ENCODE results near the gene DBNDD2. TPM values are rescaled to one million over a fixed set of nuclear protein-coding genes. Genes with fewer than 3 reads are reported as not detected.

DBNDD2 gene
- total RNA-seq, 1 donor from 2014 or later: 3.7 TPM

GRCh38 chr20:45444050-45444449 lies 36.0 kb downstream of the DBNDD2 start:
- H3K9me3 ChIP-seq (ENCODE audit: control insufficient read depth in 3 of 3, low read length in 3 of 3): no peaks in the 10 kb centered on the region
- no peak overlapping the region for H3K4me3 ChIP-seq (ENCODE audit: low read length in 3 of 3)
- no peak overlapping the region for H3K9ac ChIP-seq (ENCODE audit: low read depth in 1 of 3, low read length in 3 of 3)
- no peaks in the 10 kb centered on the region for H3K36me3 ChIP-seq (ENCODE audit: control insufficient read depth in 3 of 3, insufficient read depth in 3 of 3, low read length in 3 of 3)
- peaks cover 0 to 4% (median 2%) of the 10 kb centered on the region in 3 donors for H3K27me3 ChIP-seq (ENCODE audit: control insufficient read depth in 3 of 3, insufficient read depth in 3 of 3, low read length in 3 of 3)
- H3K27ac ChIP-seq (ENCODE audit: low read depth, low read length): no peak overlapping the region
- H3K4me1 ChIP-seq (ENCODE audit: control insufficient read depth in 3 of 3, insufficient read depth in 3 of 3, low read length in 3 of 3): peaks cover 0 to under 1% (median 0%) of the 10 kb centered on the region in 3 donors

- Histone ChIP-seq H3K36me3 (ENCODE audit: control insufficient read depth in 3 of 3, insufficient read depth in 3 of 3, low read length in 3 of 3) (no peaks in the 10 kb centered on the region), H3K27ac (ENCODE audit: low read depth, low read length) (no peak overlapping the region), H3K27me3 (ENCODE audit: control insufficient read depth in 3 of 3, insufficient read depth in 3 of 3, low read length in 3 of 3) (peaks cover 0 to 4% (median 2%) of the 10 kb centered on the region in 3 donors), H3K4me3 (ENCODE audit: low read length in 3 of 3) (no peak overlapping the region), H3K4me1 (ENCODE audit: control insufficient read depth in 3 of 3, insufficient read depth in 3 of 3, low read length in 3 of 3) (peaks cover 0 to 5% (median 4%) of the 10 kb centered on the region in 3 donors), H3K9me3 (ENCODE audit: control insufficient read depth in 3 of 3, low read length in 3 of 3) (no peaks in the 10 kb centered on the region), H3K9ac (ENCODE audit: low read depth in 1 of 3, low read length in 3 of 3) (no peak overlapping the region)
These were observed 37.9 kb downstream of the DBNDD2 start for GRCh38 chr20:45445805-45446562.

GRCh38 chr20:45448270-45448669 lies 40.2 kb downstream of the DBNDD2 start:
- Histone ChIP-seq H3K36me3 (ENCODE audit: control insufficient read depth in 3 of 3, insufficient read depth in 3 of 3, low read length in 3 of 3) (no peaks in the 10 kb centered on the region), H3K4me1 (ENCODE audit: control insufficient read depth in 3 of 3, insufficient read depth in 3 of 3, low read length in 3 of 3) (peaks cover 0 to 5% (median 4%) of the 10 kb centered on the region in 3 donors), H3K27ac (ENCODE audit: low read depth, low read length) (no peak overlapping the region), H3K9me3 (ENCODE audit: control insufficient read depth in 3 of 3, low read length in 3 of 3) (no peaks in the 10 kb centered on the region), H3K4me3 (ENCODE audit: low read length in 3 of 3) (no peak overlapping the region), H3K27me3 (ENCODE audit: control insufficient read depth in 3 of 3, insufficient read depth in 3 of 3, low read length in 3 of 3) (peaks cover 0 to 4% (median 2%) of the 10 kb centered on the region in 3 donors), H3K9ac (ENCODE audit: low read depth in 1 of 3, low read length in 3 of 3) (no peak overlapping the region)

GRCh38 chr20:45449528-45449927 lies 41.4 kb downstream of the DBNDD2 start:
- H3K36me3 ChIP-seq (ENCODE audit: control insufficient read depth in 3 of 3, insufficient read depth in 3 of 3, low read length in 3 of 3): no peaks in the 10 kb centered on the region
- H3K4me1 ChIP-seq (ENCODE audit: control insufficient read depth in 3 of 3, insufficient read depth in 3 of 3, low read length in 3 of 3): peaks cover 0 to 5% (median 4%) of the 10 kb centered on the region in 3 donors
- peaks cover 0 to 4% (median 2%) of the 10 kb centered on the region in 3 donors for H3K27me3 ChIP-seq (ENCODE audit: control insufficient read depth in 3 of 3, insufficient read depth in 3 of 3, low read length in 3 of 3)
- no peak overlapping the region for H3K4me3 ChIP-seq (ENCODE audit: low read length in 3 of 3)
- no peak overlapping the region for H3K27ac ChIP-seq (ENCODE audit: low read depth, low read length)
- no peaks in the 10 kb centered on the region for H3K9me3 ChIP-seq (ENCODE audit: control insufficient read depth in 3 of 3, low read length in 3 of 3)
- H3K9ac ChIP-seq (ENCODE audit: low read depth in 1 of 3, low read length in 3 of 3): no peak overlapping the region

GRCh38 chr20:45450097-45450818 lies 42.2 kb downstream of the DBNDD2 start:
- peaks cover 0 to 5% (median 4%) of the 10 kb centered on the region in 3 donors for H3K4me1 ChIP-seq (ENCODE audit: control insufficient read depth in 3 of 3, insufficient read depth in 3 of 3, low read length in 3 of 3)
- H3K4me3 ChIP-seq (ENCODE audit: low read length in 3 of 3): no peak overlapping the region
- H3K36me3 ChIP-seq (ENCODE audit: control insufficient read depth in 3 of 3, insufficient read depth in 3 of 3, low read length in 3 of 3): no peaks in the 10 kb centered on the region
- H3K9ac ChIP-seq (ENCODE audit: low read depth in 1 of 3, low read length in 3 of 3): no peak overlapping the region
- peaks cover 0 to 4% (median 2%) of the 10 kb centered on the region in 3 donors for H3K27me3 ChIP-seq (ENCODE audit: control insufficient read depth in 3 of 3, insufficient read depth in 3 of 3, low read length in 3 of 3)
- no peak overlapping the region for H3K27ac ChIP-seq (ENCODE audit: low read depth, low read length)
- no peaks in the 10 kb centered on the region for H3K9me3 ChIP-seq (ENCODE audit: control insufficient read depth in 3 of 3, low read length in 3 of 3)

GRCh38 chr20:45452238-45452637 lies 44.1 kb downstream of the DBNDD2 start:
- Histone ChIP-seq H3K4me1 (ENCODE audit: control insufficient read depth in 3 of 3, insufficient read depth in 3 of 3, low read length in 3 of 3) (peaks cover 0 to 5% (median 4%) of the 10 kb centered on the region in 3 donors), H3K9ac (ENCODE audit: low read depth in 1 of 3, low read length in 3 of 3) (no peak overlapping the region), H3K27ac (ENCODE audit: low read depth, low read length) (no peak overlapping the region), H3K36me3 (ENCODE audit: control insufficient read depth in 3 of 3, insufficient read depth in 3 of 3, low read length in 3 of 3) (no peaks in the 10 kb centered on the region), H3K9me3 (ENCODE audit: control insufficient read depth in 3 of 3, low read length in 3 of 3) (no peaks in the 10 kb centered on the region), H3K27me3 (ENCODE audit: control insufficient read depth in 3 of 3, insufficient read depth in 3 of 3, low read length in 3 of 3) (no peaks in the 10 kb centered on the region), H3K4me3 (ENCODE audit: low read length in 3 of 3) (no peak overlapping the region)

- Histone ChIP-seq H3K27ac (ENCODE audit: low read depth, low read length) (no peak overlapping the region), H3K27me3 (ENCODE audit: control insufficient read depth in 3 of 3, insufficient read depth in 3 of 3, low read length in 3 of 3) (no peaks in the 10 kb centered on the region), H3K4me3 (ENCODE audit: low read length in 3 of 3) (no peak overlapping the region), H3K4me1 (ENCODE audit: control insufficient read depth in 3 of 3, insufficient read depth in 3 of 3, low read length in 3 of 3) (peaks cover 0 to 5% (median 4%) of the 10 kb centered on the region in 3 donors), H3K9me3 (ENCODE audit: control insufficient read depth in 3 of 3, low read length in 3 of 3) (no peaks in the 10 kb centered on the region), H3K9ac (ENCODE audit: low read depth in 1 of 3, low read length in 3 of 3) (no peak overlapping the region), H3K36me3 (ENCODE audit: control insufficient read depth in 3 of 3, insufficient read depth in 3 of 3, low read length in 3 of 3) (no peaks in the 10 kb centered on the region)
These were observed 44.9 kb downstream of the DBNDD2 start for GRCh38 chr20:45452772-45453691.

GRCh38 chr20:45456632-45457031 lies 48.5 kb downstream of the DBNDD2 start:
- no peaks in the 10 kb centered on the region for H3K27me3 ChIP-seq (ENCODE audit: control insufficient read depth in 3 of 3, insufficient read depth in 3 of 3, low read length in 3 of 3)
- no peaks in the 10 kb centered on the region for H3K9me3 ChIP-seq (ENCODE audit: control insufficient read depth in 3 of 3, low read length in 3 of 3)
- H3K9ac ChIP-seq (ENCODE audit: low read depth in 1 of 3, low read length in 3 of 3): no peak overlapping the region
- H3K27ac ChIP-seq (ENCODE audit: low read depth, low read length): no peak overlapping the region
- no peaks in the 10 kb centered on the region for H3K36me3 ChIP-seq (ENCODE audit: control insufficient read depth in 3 of 3, insufficient read depth in 3 of 3, low read length in 3 of 3)
- no peak overlapping the region for H3K4me3 ChIP-seq (ENCODE audit: low read length in 3 of 3)
- H3K4me1 ChIP-seq (ENCODE audit: control insufficient read depth in 3 of 3, insufficient read depth in 3 of 3, low read length in 3 of 3): no peaks in the 10 kb centered on the region

- Histone ChIP-seq H3K9me3 (ENCODE audit: control insufficient read depth in 3 of 3, low read length in 3 of 3) (no peaks in the 10 kb centered on the region), H3K9ac (ENCODE audit: low read depth in 1 of 3, low read length in 3 of 3) (no peak overlapping the region), H3K27me3 (ENCODE audit: control insufficient read depth in 3 of 3, insufficient read depth in 3 of 3, low read length in 3 of 3) (peaks cover 0 to 4% (median 0%) of the 10 kb centered on the region in 3 donors), H3K4me3 (ENCODE audit: low read length in 3 of 3) (no peak overlapping the region), H3K4me1 (ENCODE audit: control insufficient read depth in 3 of 3, insufficient read depth in 3 of 3, low read length in 3 of 3) (no peaks in the 10 kb centered on the region), H3K36me3 (ENCODE audit: control insufficient read depth in 3 of 3, insufficient read depth in 3 of 3, low read length in 3 of 3) (no peaks in the 10 kb centered on the region), H3K27ac (ENCODE audit: low read depth, low read length) (no peak overlapping the region)
These were observed 51.5 kb downstream of the DBNDD2 start for GRCh38 chr20:45459606-45460005.
